GM18511 (cell line): ENCODE measurements around the gene ARPC5L.
"Not testable (repeated sequence)": the region's sequence is repeated elsewhere in the genome, so short reads cannot be mapped to it uniquely, and the experiment has no call there.

Experiments used
- ATAC-seq: cut with Tn5 transposase; IDR thresholded peaks from one replicate; pipeline ENCODE4 v1.9.1; 2021; ENCODE audit warnings: mild to moderate bottlenecking, moderate library complexity; ENCODE audit not compliant: unreplicated experiment

The ARPC5L gene

GRCh38 chr9:124861342-124862229 is at the start of gene ARPC5L, which contains the start of gene RPL35:
Gene ARPC5L, plus strand, starts transcription at chr9:124862130. Its CDS starts 7,161 bp downstream, at chr9:124869291.
Gene RPL35, minus strand, starts transcription at chr9:124861957. Its CDS starts 45 bp downstream, at chr9:124861912.
- peak; percentile 91 for ATAC-seq

- ATAC-seq, result no peak
These were observed 49.5 kb upstream of the ARPC5L start for GRCh38 chr9:124812441-124812876.

- ATAC-seq, result no peak
These were observed 48.9 kb upstream of the ARPC5L start for GRCh38 chr9:124813041-124813440.

GRCh38 chr9:124813501-124814163 is 48.3 kb upstream of the ARPC5L start:
- no peak for ATAC-seq

- no peak for ATAC-seq
These were observed 47.8 kb upstream of the ARPC5L start for GRCh38 chr9:124814164-124814535.

GRCh38 chr9:124815601-124816000 is 46.3 kb upstream of the ARPC5L start:
- ATAC-seq, result no peak

- peak; percentile 66 for ATAC-seq
These were observed 43.3 kb upstream of the ARPC5L start for GRCh38 chr9:124818431-124819281.

- no peak for ATAC-seq
These were observed 41.0 kb upstream of the ARPC5L start for GRCh38 chr9:124820698-124821623.

GRCh38 chr9:124828489-124829333 is 33.2 kb upstream of the ARPC5L start:
- no peak for ATAC-seq

- no peak for ATAC-seq
These were observed 32.6 kb upstream of the ARPC5L start for GRCh38 chr9:124829334-124829669.

- ATAC-seq, result no peak
These were observed 31.3 kb upstream of the ARPC5L start for GRCh38 chr9:124830593-124830992.

GRCh38 chr9:124831642-124832364 is 30.1 kb upstream of the ARPC5L start:
- no peak for ATAC-seq

GRCh38 chr9:124834591-124834990 is 27.3 kb upstream of the ARPC5L start:
- no peak for ATAC-seq

GRCh38 chr9:124835026-124835557 is 26.8 kb upstream of the ARPC5L start:
- ATAC-seq, result no peak

- ATAC-seq, result not testable (repeated sequence)
These were observed 23.8 kb upstream of the ARPC5L start for GRCh38 chr9:124838132-124838531.

- not testable (repeated sequence) for ATAC-seq
These were observed 23.2 kb upstream of the ARPC5L start for GRCh38 chr9:124838567-124839275.

- no peak for ATAC-seq
These were observed 22.2 kb upstream of the ARPC5L start for GRCh38 chr9:124839612-124840299.
